ENCODE data around the gene ADAMTS2.

The ADAMTS2 gene

GRCh38 chr5:179215576-179215975, 129.7 kb downstream of the ADAMTS2 start:
- DNase-seq (ENCODE audit: low read depth) = no peak

GRCh38 chr5:179214678-179215077, 130.6 kb downstream of the ADAMTS2 start:
- DNase-seq (ENCODE audit: low read depth) = no peak

GRCh38 chr5:179212870-179213269, 132.4 kb downstream of the ADAMTS2 start:
- DNase-seq (ENCODE audit: low read depth) = no peak

- no peak for DNase-seq (ENCODE audit: low read depth)
These were observed 133.6 kb downstream of the ADAMTS2 start for GRCh38 chr5:179211631-179212030.

GRCh38 chr5:179211068-179211467, 134.2 kb downstream of the ADAMTS2 start:
- DNase-seq (ENCODE audit: low read depth) = no peak

- DNase-seq (ENCODE audit: low read depth) = no peak
These were observed 134.8 kb downstream of the ADAMTS2 start for GRCh38 chr5:179210478-179210877.

GRCh38 chr5:179209359-179210150, 135.7 kb downstream of the ADAMTS2 start:
- DNase-seq (ENCODE audit: low read depth) = no peak

- DNase-seq (ENCODE audit: low read depth) = no peak
These were observed 136.4 kb downstream of the ADAMTS2 start for GRCh38 chr5:179208706-179209358.

- no peak for DNase-seq (ENCODE audit: low read depth)
These were observed 137.1 kb downstream of the ADAMTS2 start for GRCh38 chr5:179207920-179208705.

GRCh38 chr5:179207470-179207869, 137.8 kb downstream of the ADAMTS2 start:
- no peak for DNase-seq (ENCODE audit: low read depth)

GRCh38 chr5:179206366-179206765, 138.9 kb downstream of the ADAMTS2 start:
- no peak for DNase-seq (ENCODE audit: low read depth)

- no peak for DNase-seq (ENCODE audit: low read depth)
These were observed 140.0 kb downstream of the ADAMTS2 start for GRCh38 chr5:179205277-179205676.

- DNase-seq (ENCODE audit: low read depth) = no peak
These were observed 140.7 kb downstream of the ADAMTS2 start for GRCh38 chr5:179204572-179204971.

GRCh38 chr5:179203248-179203647, 142.0 kb downstream of the ADAMTS2 start:
- no peak for DNase-seq (ENCODE audit: low read depth)

- no peak for DNase-seq (ENCODE audit: low read depth)
These were observed 143.3 kb downstream of the ADAMTS2 start for GRCh38 chr5:179201986-179202385.

- no peak for DNase-seq (ENCODE audit: low read depth)
These were observed 146.0 kb downstream of the ADAMTS2 start for GRCh38 chr5:179199246-179199645.

GRCh38 chr5:179198825-179199224, 146.4 kb downstream of the ADAMTS2 start:
- DNase-seq (ENCODE audit: low read depth) = no peak

GRCh38 chr5:179196405-179197079, 148.7 kb downstream of the ADAMTS2 start:
- no peak for DNase-seq (ENCODE audit: low read depth)

GRCh38 chr5:179195561-179196404, 149.5 kb downstream of the ADAMTS2 start:
- DNase-seq (ENCODE audit: low read depth) = no peak

- no peak for DNase-seq (ENCODE audit: low read depth)
These were observed 150.3 kb downstream of the ADAMTS2 start for GRCh38 chr5:179194941-179195381.
